OCI-LY1 (cell line): ENCODE measurements around the gene IRAK3.

Experiments
- CTCF ChIP-seq: fragments of 200-600 bp; sonication (generic), shearing (Covaris generic); IDR thresholded peaks from 2 replicates; pipeline ENCODE4 v1.5.1; 2017; ENCODE audit warnings: mild to moderate bottlenecking, antibody characterized with exemption, low read length, moderate library complexity, mixed read lengths
- EZH2 ChIP-seq: fragments of 200-600 bp; sonication (generic), shearing (Covaris generic); IDR thresholded peaks from 2 replicates; pipeline ENCODE4 v1.8.0; 2017; ENCODE audit warnings: borderline replicate concordance, mixed run types, mild to moderate bottlenecking, antibody characterized with exemption, low read length, moderate library complexity, mixed read lengths

GRCh38 chr12:66287275-66287674, 98.3 kb downstream of the IRAK3 start:
- TF ChIP-seq CTCF (no peak), EZH2 (no peak)
